Breast epithelium (tissue), 3 donors: Measurements from ENCODE around the gene LANCL3.

Experiments
- POLR2A ChIP-seq: fragments of 450-650 bp; IDR thresholded peaks from one replicate; pipeline ENCODE4 v1.6.1; 2016; ENCODE audit warnings: antibody characterized with exemption, mild to moderate bottlenecking, moderate library complexity
- POLR2AphosphoS5 ChIP-seq, 3 donors: sonication (generic); formaldehyde crosslinking; IDR thresholded peaks; one replicate each; pipeline ENCODE4 v1.6.1; 2017; ENCODE audit warnings: antibody characterized with exemption in 3 of 3
- TF ChIP-seq, protein P1 (sequence below), 3 donors: fragments of 450-650 bp; IDR thresholded peaks; one replicate each; pipeline ENCODE4 v1.5.1; 2016 to 2017; ENCODE audit warnings: antibody characterized with exemption in 3 of 3, mild to moderate bottlenecking in 3 of 3, moderate library complexity in 3 of 3

DNA sequence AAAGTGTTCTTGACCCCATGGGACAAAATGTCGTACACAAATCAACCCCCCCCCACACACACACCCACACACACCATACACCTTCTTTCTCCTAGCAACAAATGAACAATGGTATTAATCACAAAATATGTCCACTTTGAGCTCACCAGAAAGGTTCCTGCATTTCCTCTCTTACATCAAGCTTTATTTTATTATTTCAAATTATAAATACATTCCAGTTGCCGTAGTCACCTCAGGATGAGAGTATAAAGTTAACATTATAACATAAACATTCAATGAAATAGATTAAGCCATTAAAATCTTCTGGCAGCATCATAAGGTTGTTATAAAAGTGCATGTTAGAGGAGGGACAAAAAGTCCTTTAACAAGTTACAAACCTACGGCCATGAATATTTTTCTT is 121.5 kb downstream of the LANCL3 start:
- TF ChIP-seq, protein P1, sequence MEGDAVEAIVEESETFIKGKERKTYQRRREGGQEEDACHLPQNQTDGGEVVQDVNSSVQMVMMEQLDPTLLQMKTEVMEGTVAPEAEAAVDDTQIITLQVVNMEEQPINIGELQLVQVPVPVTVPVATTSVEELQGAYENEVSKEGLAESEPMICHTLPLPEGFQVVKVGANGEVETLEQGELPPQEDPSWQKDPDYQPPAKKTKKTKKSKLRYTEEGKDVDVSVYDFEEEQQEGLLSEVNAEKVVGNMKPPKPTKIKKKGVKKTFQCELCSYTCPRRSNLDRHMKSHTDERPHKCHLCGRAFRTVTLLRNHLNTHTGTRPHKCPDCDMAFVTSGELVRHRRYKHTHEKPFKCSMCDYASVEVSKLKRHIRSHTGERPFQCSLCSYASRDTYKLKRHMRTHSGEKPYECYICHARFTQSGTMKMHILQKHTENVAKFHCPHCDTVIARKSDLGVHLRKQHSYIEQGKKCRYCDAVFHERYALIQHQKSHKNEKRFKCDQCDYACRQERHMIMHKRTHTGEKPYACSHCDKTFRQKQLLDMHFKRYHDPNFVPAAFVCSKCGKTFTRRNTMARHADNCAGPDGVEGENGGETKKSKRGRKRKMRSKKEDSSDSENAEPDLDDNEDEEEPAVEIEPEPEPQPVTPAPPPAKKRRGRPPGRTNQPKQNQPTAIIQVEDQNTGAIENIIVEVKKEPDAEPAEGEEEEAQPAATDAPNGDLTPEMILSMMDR (IDR thresholded peaks at IDR 0.05) = no peak
- TF ChIP-seq POLR2AphosphoS5 (IDR thresholded peaks at IDR 0.05) (no peak), POLR2A (no peak)
